GM13977 (cell line): ENCODE measurements around the gene ENTPD7.
"Not testable (repeated sequence)": the region's sequence is repeated elsewhere in the genome, so short reads cannot be mapped to it uniquely, and the experiment has no call there.

Experiments
- DNase-seq: peaks from one replicate; pipeline ENCODE4 v3.0.0; 2012; ENCODE audit warnings: low spot score
- CTCF ChIP-seq: IDR thresholded peaks from 2 replicates; pipeline ENCODE4 v1.5.1; 2012; ENCODE audit warnings: mild to moderate bottlenecking, control low read depth; ENCODE audit not compliant: insufficient read depth; ENCODE audit errors: extremely low read depth, missing control alignments
- in situ Hi-C: fragments of 300-500 bp; cut with MboI; formaldehyde crosslinking; loops from one replicate; pipeline ENCODE4 v1.12.0; 2022; ENCODE audit warnings: low sequenced_read_pairs, low pct_unique_long_range_greater_than_20kb, mixed read lengths, inconsistent platforms; ENCODE audit not compliant: unreplicated experiment

Gene ENTPD7

GRCh38 chr10:99740260-99740659, 81.0 kb downstream of the ENTPD7 start:
- no peak for DNase-seq
- TF ChIP-seq CTCF: no peak
- in situ Hi-C loops: no loop called here

GRCh38 chr10:99740933-99741559, 81.7 kb downstream of the ENTPD7 start:
- no peak for DNase-seq
- in situ Hi-C loops: no loop called here
- no peak for TF ChIP-seq CTCF

GRCh38 chr10:99742254-99742653, 82.9 kb downstream of the ENTPD7 start:
- in situ Hi-C loops: no loop called here
- no peak for DNase-seq
- TF ChIP-seq CTCF: no peak

GRCh38 chr10:99742701-99743100, 83.4 kb downstream of the ENTPD7 start:
- TF ChIP-seq CTCF: no peak
- no peak for DNase-seq
- in situ Hi-C loops: no loop called here

- in situ Hi-C loops: no loop called here
- no peak for TF ChIP-seq CTCF
- DNase-seq: no peak
Measured at GRCh38 chr10:99743841-99744240, 84.5 kb downstream of the ENTPD7 start.

GRCh38 chr10:99746166-99746565, 86.9 kb downstream of the ENTPD7 start:
- in situ Hi-C loops, DNase-seq: not testable (repeated sequence)

- TF ChIP-seq CTCF: no peak
- in situ Hi-C loops: no loop called here
- DNase-seq: no peak
Measured at GRCh38 chr10:99748823-99749451, 89.6 kb downstream of the ENTPD7 start.
